GM19452 (cell line): ENCODE measurements around the gene COLEC11.
"Not testable (repeated sequence)": the region's sequence is repeated elsewhere in the genome, so short reads cannot be mapped to it uniquely, and the experiment has no call there.

Experiments
- ATAC-seq: cut with Tn5 transposase; IDR thresholded peaks from one replicate; pipeline ENCODE4 v1.9.1; 2021; ENCODE audit not compliant: unreplicated experiment

The COLEC11 gene

DNA sequence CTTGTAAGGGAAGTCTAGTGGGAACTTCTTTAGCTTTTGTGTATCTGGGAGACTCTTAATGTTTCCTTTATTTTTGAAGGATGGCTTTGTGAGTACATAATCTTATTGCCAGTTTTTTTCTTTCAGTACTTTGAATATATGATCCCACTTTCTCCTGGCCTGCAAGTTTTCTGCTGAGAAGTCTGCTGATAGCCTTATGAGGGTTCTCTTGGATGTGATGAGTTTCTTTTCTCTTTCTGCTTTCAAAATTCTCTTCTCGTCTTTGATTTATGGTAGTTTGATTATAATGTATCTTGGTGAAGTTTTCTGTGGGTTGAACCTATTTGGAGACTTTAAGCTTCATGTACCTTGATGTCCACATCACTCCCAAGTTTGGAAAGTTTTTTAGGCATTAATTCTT is 28.1 kb downstream of the COLEC11 start:
- ATAC-seq: no peak

DNA sequence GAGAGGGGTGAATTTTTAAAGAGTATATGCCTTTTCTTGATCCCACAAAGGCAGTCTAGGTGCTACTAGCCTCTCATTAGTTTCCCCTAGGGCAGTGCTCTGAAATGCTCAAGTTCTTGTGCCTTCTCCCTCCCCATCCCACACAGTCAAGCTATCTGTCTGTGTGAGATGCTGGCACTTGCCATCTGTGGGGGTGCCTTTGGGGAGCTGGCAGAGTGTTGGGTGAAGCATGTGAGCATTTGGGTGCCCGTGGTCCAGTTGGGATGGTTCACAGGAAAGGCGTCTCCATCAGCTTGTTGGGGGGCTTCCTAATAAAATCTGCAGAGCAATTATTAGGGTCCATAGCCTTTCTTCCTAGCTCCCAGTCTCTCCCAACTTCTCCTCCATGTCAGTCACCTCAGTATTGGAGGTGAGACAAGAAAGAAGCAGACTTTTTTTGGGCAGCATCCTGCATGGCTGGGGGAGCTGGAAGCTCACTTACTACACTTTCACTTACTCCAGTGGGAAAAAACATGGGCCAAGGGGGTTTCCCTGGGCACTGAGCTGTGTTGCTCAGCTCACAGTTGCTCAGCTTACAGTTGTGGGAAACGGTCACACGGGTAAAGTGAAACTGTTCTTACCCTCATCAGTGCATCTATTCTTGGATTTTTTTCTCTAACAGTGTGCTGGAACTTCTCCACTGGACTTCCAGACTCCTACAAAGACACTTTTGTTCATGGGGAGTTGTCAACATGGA is 29.3 kb downstream of the COLEC11 start:
- peak; percentile 55 for ATAC-seq

DNA sequence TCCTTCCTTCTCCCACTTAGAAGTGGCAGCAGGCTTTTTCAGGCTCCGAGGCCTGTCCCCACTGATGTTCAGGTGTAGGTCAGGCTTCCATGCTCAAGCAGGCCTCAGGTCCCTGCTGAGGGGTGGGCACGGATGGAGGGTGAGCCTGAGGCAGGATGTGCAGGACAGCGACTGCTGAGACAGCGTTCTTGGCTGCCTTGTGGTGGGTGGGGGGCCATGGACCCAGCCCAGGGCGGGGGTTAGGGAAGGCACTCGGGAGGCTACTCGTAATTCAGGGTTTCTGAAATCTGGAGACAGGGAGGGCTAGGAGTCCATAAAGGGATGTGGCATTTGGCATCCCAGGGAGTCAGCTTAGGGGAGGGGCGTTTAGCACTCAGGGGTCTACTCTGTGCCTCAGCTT is 30.3 kb downstream of the COLEC11 start:
- no peak for ATAC-seq

DNA sequence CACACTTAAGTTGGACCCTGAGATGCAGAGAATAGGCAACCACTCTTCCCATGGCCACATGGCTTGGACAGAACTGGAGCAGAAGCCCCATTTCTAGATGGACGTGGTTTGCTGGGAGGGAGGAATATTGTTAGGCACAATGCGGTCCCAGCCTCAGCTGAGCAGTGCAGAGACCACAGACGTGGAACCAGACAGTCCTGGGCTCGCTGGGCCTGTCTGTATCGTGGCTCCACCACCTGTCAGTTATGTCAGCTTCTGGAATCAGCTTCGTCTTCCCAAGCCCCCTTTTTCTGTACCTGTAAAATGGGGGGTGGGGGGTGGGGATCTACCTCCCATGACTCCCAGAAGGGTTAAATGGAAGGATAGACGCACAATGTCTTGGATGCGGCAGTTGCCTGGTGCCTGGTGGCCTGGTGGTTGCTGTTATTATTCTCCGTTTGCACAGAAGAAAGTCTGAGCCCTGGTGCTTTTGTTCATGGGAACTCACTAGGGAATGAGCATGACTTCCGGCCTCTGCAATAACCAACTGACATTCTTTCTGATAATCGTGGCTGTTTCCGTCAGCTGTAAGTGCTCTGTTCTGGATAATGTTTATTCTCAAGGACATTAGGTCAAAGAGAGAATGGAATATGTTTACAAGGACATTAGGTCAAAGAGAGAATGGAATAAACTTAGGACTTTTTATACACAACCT is 31.4 kb downstream of the COLEC11 start:
- no peak for ATAC-seq

DNA sequence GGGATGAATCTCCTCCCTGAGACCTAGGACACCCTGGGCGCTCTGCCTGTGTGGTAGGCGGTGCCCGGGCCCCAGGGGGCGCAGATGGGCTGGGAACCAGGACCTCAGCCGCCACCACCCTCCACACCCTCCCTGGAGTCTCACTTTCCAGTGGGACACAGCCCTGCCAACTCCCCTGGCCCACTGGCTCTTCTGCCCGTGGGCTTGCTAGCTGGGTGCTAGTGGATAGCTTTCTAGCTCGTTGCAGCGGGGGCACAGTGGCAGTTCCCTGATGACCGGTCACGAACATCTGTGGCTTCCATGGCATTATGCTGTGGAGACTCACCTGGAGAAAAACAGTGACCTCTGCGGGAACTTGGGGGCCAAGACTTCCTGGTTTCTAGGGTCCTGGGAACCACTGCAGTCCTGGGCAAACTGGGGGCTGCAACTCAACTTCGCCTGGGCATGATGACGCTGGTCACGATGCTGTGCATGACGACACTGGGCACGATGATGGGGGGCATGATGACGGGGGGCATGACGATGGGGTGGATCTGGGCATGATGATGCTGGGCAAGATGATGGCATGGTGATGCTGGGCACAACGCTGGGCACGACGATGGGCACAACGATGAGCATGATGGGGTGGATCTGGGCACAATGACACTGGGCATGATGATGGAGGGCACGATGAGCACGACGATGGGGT is 32.0 kb downstream of the COLEC11 start:
- no peak for ATAC-seq

DNA sequence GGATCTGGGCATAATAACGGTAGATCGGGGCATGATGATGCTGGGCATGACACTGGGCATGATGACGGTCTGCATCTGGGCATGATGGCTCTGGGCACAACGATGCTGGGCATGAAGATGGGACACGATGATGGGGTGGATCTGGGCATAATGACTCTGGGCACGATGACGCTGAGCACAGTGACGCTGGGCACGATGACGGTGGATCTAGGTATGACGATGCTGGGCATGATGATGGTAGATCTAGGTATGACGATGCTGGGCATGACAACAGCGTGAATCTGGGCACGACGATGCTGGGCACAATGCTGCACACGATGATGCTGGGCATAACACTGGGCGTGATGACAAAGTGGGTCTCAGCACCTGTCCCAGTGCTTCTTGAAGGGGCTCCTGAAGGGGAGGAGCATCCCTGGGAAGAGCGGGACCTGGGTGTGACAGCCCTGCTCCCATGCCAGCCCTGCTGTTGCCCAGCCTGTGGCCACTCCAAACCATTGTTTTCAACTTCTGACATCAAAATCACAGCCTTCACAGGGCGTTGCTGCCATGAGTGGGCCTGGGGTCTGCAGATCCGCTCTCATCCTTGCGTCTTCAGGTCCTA is 32.7 kb downstream of the COLEC11 start:
- ATAC-seq: no peak

DNA sequence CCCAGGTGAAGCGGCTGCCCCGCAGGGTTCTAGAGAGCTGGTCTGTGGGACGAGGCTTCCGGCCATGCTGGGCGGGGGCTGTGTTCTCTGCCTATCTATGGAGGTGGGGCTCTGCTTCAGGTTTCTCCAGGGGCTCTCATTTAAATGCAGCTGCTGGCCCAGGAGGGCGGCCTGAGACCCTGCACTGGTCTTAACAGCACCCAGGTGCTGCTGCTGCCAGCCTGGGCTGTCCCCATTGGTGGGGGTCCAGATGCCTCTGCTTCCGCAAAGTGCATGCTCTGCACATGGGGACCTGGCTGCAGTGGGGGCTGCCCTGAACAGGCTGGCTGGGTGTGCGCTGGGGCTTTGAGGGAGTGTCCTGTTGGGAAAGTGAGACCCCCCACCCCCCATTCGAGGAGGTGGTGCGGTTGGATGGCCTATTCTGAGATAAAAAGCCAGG is 33.3 kb downstream of the COLEC11 start:
- no peak for ATAC-seq

DNA sequence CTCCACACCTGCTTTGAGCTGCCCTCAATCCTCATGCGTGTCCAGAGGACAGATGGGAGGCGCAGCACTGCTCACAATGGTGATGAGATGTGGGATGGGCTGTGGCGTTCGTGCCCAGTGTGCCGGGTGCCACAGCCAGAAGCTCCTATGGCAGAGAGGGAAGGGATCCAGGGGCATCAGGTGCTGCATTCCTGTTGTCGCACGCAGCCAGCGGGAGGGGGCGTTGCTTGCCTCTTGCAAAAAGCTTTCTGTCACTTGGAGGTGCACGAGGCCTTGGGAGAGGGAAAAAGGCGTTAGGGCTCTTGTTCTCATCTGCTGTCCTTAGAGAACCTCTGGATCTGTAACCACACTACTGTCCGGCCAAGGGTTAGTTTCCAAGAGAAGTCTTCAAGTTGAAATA is 33.9 kb downstream of the COLEC11 start:
- ATAC-seq: no peak

DNA sequence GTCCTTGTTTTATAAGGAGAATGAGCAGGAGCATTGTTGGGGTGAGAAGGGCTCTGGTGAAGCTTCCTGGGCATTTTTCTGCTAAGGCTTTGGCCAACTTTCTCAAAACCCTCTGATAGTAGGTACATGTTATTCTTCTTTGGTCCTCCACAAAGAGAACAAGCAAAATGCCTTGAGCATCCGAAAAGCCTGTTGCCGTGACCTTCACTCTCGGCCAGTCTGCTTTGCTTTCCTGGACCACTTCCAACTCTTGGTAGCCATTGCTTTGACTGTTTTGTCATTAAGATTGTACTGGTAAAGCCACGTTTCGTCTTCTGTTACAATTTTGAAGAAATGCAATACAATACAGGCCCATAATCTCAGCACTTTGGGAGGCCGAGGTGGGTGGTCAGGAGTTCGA is 35.7 kb downstream of the COLEC11 start:
- no peak for ATAC-seq

DNA sequence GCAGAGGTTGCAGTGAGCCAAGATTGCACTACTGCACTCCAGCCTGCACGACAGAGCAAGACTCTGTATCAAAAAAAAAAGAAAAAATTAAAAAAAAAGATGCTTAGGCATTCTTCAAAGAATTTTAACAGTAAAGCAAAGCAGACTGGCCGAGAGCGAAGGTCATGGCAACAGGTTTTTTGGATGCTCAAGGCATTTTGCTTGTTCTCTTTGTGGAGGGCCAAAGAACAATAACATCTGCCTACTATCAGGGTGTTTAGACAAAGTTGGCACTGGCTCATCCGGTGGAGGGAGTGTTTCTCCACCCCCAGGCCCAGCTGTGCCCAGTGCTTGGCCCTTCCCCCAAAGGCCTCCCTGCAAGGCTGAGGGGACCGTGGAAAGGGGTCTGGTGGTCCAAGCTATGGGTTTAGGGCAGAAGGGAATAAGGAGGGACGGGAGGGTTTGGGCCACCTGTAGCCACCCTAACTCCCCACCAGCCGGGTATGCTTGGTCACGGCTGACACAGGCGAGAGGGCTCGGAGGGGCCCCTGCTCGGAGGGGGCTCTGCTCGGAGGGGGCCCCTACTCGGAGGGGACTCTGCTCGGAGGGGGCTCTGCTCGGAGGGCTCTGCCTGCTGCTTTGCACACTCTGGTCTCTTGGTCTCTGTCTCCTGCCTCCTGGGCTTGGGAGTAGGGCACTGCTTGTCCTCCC is 36.4 kb downstream of the COLEC11 start:
- ATAC-seq: no peak

DNA sequence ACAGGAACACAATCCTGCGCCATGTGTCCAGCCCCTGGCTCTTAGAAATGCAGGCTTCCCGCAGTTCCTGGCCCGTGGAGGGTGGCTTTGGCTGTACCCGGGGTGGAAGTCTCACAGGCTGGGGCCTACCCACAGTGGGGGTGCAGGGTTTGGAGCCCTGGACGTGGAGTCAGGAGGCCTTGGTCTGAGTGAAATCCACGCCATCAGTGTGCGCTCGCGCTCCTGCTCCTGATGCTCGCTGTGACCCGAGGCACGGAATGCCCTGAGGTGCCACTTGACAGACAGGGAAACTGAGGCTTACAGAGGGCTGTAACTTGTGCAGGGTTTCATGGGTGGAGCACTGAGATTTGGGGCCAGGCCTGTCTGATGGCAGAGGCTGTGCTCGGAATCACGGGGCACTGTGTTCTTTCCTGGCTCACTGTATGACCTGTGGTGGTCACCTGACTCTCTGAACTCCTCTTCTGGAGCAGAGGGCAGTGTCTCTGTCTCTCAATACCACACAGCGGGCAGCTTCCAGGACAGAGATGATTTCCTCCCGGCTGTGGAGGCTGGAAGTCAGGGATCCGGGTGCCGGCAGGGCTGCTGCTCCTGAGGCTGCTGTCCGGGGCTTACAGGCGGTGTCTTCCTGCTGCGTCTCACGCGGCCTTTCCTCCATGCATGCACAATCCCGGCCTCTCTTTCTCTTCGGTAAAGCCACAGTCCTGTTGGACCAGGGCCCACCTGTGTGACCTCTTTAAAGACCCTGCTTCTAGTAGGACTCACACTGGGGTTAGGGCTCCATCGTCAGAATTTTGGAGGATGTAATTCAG is 37.1 kb downstream of the COLEC11 start:
- ATAC-seq: no peak

DNA sequence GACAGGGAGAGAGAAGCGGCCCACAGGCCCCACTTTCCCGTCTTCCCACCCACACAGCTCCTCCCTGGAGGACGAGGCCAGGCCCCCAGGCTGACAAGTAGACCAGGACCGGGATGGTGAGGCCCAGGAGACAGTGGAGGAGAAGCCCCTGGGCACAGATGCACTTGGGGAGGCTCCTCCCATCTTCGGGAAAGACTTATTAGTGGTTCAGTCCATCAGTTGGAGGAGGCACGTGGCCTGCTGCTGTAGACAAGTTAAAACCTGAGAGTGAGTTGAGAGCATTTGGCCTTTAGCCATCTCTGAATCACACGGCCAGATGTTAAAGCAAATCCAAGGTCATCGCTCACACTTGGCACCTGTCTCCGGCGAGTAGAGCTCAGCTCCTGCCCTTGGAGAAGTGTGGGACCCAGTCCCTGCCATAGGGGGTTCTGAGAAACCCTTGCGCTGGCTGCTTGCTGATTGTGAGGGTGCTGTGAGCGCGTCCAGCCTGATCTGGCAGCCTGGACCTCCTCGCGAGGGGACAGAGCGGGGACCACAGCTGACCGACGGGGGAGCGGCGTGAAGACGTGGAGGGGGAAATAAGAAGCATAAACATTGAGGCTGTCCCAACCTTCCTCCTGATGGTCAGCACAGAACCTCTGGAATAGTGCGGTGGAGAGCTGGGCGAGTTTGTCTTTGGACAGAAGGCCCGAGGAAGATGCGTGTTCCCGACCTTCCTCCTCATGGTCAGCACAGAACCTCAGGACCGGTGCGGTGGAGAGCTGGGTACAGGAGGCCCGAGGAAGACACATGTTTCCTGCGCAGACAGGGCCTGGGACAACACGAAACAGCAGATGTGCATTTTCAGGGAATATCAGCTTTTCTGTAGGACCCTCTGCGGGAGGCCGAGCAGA is 38.4 kb downstream of the COLEC11 start:
- no peak for ATAC-seq

DNA sequence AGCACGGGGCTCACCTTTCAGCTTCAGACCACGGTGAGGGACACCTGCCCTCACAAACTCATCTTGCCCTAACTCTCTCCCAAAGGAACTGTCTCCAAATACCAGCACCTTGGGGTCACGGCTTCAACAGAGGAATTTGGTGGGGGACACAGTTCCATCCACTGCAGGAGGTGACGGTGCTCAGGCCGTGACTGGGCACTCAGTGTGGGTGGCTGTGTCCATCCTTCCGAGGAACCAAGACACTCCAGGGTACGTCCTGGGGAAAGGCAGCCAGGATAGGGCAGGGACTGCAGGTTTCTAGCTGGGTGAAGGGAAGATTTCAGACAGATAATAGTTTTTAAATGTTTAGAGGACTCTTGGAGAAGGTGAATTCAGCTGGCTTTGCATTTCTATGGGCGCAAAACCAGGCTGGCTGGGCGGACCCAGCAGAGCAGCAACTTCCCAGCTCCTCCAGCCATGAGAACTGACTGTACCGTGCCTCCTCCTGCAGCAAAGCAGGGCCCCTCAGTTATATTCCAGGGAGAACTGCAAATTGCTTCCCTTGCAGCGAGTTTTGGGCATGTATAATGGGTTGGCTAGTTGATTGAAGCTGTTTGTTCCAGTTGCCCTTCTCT is 39.2 kb downstream of the COLEC11 start:
- no peak for ATAC-seq

DNA sequence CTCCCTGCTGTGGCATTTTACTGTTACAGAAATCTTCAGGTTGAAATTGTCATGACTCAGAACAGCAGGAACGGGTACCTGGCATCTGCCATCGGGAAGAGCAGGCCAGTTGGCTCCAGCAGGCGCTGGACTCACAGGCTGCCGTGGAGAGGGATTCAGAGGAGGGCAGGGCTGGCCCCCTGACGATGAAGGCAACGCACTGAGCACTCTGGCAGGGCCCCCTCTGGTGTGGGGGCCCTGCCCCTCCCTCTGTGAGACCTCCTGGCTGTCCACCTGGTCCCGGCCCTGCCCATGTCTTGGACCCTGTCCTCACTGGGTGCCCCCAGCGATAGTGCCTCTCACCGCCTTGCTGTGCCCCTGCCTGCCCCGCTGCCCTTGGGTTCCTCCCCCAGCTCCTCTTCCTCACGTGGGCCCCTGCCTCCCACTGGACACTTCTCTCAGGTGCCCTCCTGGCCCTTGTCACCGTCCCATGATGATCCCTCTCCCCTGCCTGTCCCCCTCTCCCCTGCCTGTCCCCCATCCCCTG is 39.7 kb downstream of the COLEC11 start:
- ATAC-seq: no peak

DNA sequence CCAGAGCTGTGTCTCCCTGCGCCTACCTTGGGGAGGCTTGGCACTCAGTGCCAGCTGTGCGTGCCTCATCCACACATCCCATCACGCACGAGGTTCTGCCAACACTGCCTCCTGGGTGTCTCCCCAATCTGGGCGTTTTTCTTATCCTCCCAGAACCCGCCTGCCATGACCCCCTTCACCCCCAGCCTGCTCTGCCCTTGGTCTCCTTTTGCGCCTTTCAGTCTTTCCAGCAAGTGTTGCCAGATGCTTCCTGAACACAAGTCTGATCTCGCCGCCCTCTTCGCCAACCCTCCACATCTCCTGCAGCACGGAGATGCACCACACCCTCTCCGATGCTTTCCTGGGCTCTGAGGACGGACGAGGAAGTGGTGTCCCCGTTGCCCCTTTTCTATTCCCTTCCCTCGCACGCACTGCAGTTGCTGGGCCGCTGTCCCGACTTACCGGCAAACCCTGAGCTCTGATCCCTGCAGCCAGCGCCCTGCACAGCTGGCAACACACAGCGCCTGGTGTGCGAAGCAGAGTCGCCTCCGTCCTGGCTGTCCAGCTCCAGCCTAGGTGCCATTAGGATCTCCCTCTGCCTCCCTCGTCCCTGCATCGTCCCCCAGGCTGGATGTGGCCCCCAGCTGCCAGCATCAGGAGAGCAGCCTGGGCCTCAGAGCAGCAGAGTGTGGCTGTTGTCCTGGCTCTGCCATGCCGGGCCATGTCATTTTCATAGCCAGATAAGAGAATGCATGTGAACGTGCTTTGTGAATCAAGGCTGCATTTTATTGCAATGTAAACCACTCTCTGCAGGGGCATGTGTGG is 40.5 kb downstream of the COLEC11 start:
- no peak for ATAC-seq

DNA sequence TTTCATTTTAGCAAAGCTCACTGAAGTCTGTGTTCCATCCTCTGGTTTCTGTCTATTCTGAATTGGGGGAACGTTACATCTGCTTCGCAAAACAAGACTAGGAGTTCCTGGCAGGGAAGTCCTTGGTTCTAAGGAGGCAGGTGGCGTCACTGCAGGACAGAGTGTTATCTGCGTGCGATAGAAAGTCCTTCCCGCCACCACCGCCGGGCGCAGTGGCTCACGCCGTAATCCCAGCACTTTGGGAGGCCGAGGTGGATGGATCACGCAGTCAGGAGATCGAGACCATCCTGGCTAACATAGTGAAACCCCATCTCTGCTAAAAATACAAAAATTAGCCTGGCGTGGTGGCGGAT is 41.0 kb downstream of the COLEC11 start:
- ATAC-seq: not testable (repeated sequence)

DNA sequence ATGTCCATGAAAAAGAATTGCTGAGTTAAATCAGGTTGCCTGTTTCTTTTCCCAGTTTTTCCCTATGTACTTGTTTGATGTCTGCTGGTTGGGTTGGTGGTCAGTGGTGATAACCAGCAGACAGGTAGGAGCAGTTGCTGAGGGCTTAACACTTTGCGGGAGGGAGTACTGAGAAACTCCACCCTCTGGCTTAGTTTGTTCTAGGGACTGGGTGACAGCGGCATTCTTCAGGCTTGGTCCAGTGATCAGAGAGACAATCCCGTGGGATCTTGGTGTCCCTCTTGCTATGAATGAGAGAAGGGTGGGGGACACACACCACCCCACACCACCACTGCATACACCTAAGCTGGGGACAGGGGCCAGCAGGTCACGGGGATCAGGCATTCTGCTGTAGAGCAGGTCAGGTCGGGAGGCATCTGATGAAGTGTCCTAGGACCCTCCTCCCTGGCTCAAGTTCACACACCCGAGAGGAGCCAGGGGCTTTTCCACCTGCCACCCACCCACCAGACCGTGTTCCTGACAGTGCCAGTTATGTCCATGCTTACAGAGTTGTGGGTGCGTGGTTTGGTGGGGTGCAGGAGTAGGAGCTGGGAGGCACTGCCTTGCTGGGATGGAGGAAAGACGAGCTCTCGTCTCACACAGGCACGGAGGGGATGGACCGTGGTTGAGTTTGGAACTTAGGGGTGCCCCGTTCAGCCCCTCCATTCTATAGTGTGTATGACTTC is 41.8 kb downstream of the COLEC11 start:
- no peak for ATAC-seq
